HS-27A (cell line): ENCODE results near the gene ZNF687.
"Not testable (repeated sequence)": the region's sequence is repeated elsewhere in the genome, so short reads cannot be mapped to it uniquely, and the experiment has no call there.

Experiments
- DNase-seq: peaks from one replicate; pipeline ENCODE4 v3.0.0-alpha.2; 2012; ENCODE audit warnings: low read depth, missing footprints

ZNF687 gene, protein sequence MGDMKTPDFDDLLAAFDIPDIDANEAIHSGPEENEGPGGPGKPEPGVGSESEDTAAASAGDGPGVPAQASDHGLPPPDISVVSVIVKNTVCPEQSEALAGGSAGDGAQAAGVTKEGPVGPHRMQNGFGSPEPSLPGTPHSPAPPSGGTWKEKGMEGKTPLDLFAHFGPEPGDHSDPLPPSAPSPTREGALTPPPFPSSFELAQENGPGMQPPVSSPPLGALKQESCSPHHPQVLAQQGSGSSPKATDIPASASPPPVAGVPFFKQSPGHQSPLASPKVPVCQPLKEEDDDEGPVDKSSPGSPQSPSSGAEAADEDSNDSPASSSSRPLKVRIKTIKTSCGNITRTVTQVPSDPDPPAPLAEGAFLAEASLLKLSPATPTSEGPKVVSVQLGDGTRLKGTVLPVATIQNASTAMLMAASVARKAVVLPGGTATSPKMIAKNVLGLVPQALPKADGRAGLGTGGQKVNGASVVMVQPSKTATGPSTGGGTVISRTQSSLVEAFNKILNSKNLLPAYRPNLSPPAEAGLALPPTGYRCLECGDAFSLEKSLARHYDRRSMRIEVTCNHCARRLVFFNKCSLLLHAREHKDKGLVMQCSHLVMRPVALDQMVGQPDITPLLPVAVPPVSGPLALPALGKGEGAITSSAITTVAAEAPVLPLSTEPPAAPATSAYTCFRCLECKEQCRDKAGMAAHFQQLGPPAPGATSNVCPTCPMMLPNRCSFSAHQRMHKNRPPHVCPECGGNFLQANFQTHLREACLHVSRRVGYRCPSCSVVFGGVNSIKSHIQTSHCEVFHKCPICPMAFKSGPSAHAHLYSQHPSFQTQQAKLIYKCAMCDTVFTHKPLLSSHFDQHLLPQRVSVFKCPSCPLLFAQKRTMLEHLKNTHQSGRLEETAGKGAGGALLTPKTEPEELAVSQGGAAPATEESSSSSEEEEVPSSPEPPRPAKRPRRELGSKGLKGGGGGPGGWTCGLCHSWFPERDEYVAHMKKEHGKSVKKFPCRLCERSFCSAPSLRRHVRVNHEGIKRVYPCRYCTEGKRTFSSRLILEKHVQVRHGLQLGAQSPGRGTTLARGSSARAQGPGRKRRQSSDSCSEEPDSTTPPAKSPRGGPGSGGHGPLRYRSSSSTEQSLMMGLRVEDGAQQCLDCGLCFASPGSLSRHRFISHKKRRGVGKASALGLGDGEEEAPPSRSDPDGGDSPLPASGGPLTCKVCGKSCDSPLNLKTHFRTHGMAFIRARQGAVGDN

GRCh38 chr1:151281969-151282882, at the start of gene ZNF687:
TSS of gene ZNF687 (plus strand) at chr1:151282299. CDS start at chr1:151286292, 3,993 bp downstream.
- peak; percentile 97 for DNase-seq

DNA sequence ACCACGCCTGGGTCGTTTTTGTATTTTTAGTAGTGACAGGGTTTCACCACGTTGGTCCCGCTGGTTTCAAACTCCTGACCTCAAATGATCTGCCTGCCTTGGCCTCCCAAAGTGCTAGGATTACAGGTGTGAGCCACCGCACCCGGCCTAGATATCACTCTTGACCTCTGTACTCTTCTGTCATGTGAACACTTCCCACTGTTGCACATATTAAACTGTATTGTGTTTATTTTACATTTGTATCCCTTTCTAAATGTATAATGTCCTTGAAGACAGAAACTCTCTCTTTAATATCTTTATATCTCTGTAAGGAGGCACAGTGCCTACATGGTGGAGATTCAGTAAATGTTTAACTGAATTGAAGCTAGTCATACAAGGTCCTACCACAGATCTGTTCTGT, 46.9 kb upstream of the ZNF687 start:
- DNase-seq: no peak

GRCh38 chr1:151237678-151238466, 44.2 kb upstream of the ZNF687 start:
- no peak for DNase-seq

DNA sequence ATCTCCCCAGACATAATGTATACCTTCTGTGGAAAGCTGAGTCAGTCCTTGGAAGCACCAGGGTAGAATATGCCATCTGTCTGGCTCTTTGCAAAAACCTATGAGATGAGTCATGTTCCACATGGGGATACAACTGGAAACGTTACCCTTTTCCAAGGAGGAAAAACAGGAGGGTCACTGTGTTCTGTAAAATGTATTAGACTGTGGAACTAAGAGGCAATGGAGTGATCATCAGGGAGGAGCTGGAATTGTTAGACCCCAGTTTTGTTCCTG, 43.7 kb upstream of the ZNF687 start:
- no peak for DNase-seq

- DNase-seq: no peak
These were observed 39.7 kb upstream of the ZNF687 start for GRCh38 chr1:151242442-151242841.

GRCh38 chr1:151243683-151244216, 38.3 kb upstream of the ZNF687 start:
- no peak for DNase-seq

GRCh38 chr1:151246786-151247185, 35.3 kb upstream of the ZNF687 start:
- no peak for DNase-seq

- DNase-seq: peak; percentile 35
These were observed 30.2 kb upstream of the ZNF687 start for GRCh38 chr1:151251656-151252470.

DNA sequence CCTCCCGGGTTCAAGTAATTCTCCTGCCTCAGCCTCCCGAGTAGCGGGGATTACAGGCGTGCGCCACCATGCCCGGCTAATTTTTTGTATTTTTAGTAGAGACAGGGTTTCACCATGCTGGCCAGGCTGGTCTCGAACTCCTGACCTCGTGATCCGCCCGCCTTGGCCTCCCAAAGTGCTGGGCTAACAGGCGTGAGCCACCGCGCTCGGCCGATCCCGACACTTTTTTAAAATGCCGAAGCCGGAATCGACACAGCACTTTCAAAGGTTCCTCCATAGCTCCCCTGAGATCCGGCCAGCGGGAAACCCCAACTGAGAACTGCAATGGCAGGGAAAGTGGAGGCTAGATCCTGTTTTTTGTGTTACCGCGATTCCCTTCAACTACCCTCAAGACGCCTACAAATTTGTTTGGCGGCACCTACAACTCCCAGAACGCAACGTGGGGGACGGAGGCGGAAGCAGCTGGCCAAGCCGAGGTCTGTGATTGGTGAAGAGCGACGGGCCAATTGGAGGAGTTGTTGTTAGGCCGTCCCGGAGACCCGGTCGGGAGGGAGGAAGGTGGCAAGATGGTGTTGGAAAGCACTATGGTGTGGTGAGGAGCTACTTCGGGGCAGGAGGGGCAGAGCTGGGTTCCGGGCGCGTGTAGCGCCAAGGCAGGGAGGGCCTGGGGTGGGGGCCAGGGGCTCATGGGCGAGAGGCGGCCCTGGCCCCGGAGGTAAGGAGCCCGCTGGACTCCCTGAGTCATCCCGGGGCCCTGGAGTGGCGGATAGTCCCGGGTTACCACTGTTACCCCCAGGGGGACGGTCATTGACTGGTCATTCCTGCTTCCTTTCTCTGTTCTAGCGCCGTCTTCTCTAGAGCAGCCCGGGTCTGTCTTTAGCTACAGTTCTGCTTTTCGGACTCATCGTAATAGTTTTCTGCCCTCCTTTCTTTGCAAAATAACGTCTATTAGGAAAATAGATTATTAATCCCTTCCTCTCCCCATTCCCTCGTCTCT, 27.6 kb upstream of the ZNF687 start, which contains the start of gene PSMD4:
Gene PSMD4, plus strand, starts transcription at position 518 of the 997 bp plus-strand sequence. Its CDS starts 49 bp downstream, at position 567.
- peak; percentile 85 for DNase-seq

DNA sequence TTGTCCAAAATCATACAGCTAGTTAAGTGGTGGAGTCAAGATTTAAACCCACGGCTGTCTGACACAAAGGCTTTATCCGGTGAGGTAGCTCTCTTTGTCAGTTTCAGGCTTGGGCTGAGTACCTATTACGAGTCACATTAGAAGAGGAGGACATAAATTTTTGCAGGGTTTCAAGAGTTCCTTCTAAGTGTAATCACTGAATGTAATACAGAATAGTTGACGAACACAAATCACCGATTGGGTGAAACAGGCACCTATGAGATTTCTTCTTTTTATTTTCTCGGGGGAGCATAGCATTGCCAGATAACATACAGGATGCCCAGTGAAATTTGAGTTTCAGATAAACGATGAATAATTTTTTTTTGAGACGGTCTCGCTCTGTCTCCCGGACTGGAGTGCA, 26.7 kb upstream of the ZNF687 start:
- no peak for DNase-seq

- DNase-seq: no peak
These were observed 22.7 kb upstream of the ZNF687 start for GRCh38 chr1:151259351-151259750.

- DNase-seq: no peak
These were observed 16.5 kb upstream of the ZNF687 start for GRCh38 chr1:151265446-151266236.

DNA sequence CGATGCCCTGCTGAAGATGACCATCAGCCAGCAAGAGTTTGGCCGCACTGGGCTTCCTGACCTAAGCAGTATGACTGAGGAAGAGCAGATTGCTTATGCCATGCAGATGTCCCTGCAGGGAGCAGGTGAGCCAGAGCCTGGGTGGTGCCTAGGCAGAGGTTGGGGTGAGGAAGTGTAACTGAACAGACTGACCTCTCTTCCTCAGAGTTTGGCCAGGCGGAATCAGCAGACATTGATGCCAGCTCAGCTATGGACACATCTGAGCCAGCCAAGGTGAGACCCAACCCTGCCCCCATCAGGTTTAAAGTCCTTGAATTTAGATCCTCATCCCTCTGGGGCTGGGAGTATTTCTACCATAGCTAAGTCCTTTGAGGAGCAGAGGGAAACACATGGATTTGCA, 15.8 kb upstream of the ZNF687 start:
- DNase-seq: no peak

GRCh38 chr1:151266821-151267220, 15.3 kb upstream of the ZNF687 start:
- no peak for DNase-seq

- DNase-seq: no peak
These were observed 14.3 kb upstream of the ZNF687 start for GRCh38 chr1:151267760-151268159.

GRCh38 chr1:151273924-151274466, 8.1 kb upstream of the ZNF687 start:
- DNase-seq: no peak

- DNase-seq: not testable (repeated sequence)
These were observed 6.8 kb upstream of the ZNF687 start for GRCh38 chr1:151275341-151275740.
